Sigmoid colon (tissue), 4 donors: ENCODE data around the gene RAD51C.

Source experiments
- CTCF ChIP-seq, 4 experiments: fragments of 450-650 bp in 3 of 4; fragments of 200-600 bp in 1 of 4; IDR thresholded peaks; one replicate each; pipeline ENCODE4 v1.5.1; 2016 to 2019; ENCODE audit warnings: antibody characterized with exemption in 4 of 4, mild to moderate bottlenecking in 3 of 4, moderate library complexity in 2 of 4
- EP300 ChIP-seq, 4 donors: sonication (generic); formaldehyde crosslinking; IDR thresholded peaks; one replicate each; pipeline ENCODE4 v1.6.1; 2017; ENCODE audit warnings: antibody characterized with exemption in 4 of 4

GRCh38 chr17:58688521-58688920 lies 3.9 kb upstream of the RAD51C start:
- no peak for TF ChIP-seq CTCF (IDR thresholded peaks at IDR 0.05)
- TF ChIP-seq EP300 (IDR thresholded peaks at IDR 0.05) = no peak
